Measurements from ENCODE around the gene SH3BP5L. TPM values are rescaled to one million over a fixed set of nuclear protein-coding genes. Genes with fewer than 3 reads are reported as not detected.

SH3BP5L gene
- total and polyA plus RNA-seq, 10 of the 15 experiments (the other 5 are each of a cell fraction or from before 2014, with no cell fraction given) = 1.1 to 22.8 (median 10.9) TPM

DNA sequence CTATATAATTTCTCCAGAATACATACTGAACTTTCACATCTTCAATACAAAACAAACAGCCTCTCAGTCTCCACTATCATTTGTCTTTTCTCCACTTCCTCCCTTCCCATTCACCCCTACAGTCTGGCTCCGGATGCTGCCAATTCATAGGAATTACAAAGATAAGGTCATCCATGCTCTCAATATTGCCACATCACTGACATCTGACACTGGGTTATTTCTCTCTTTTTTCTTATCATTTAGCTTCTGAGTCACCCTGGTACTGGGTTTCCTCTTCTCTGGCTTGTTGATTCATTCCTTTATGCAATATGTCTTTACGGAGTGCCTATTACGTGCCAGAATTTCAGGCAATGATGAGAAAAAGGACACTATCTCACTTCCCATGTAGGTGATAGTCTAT lies 3.1 kb upstream of the SH3BP5L start:
- H3K4me2 ChIP-seq (ENCODE audit: control insufficient read depth, insufficient read depth) = no peak overlapping the region
- in situ Hi-C loops (cut with MboI) (no loop called here), intact Hi-C loops (cut with micrococcal nuclease; ENCODE audit: unreplicated experiment) (no loop called here)
- DNase-seq (ENCODE audit: low read depth, low spot score) (no peak), ATAC-seq (no peak), FAIRE-seq (no peak)
- ChIA-PET POLR2A (interaction anchor here (1.3 to 5.2 kb wide), 3 partner anchors 9 to 77 kb away, joined by 7 to 83 read pairs (median 27); partner anchors contain the start of genes PGBD2, ZNF672 and ZNF692), CTCF (interaction anchor here (1.0 to 5.2 kb wide), 2 partner anchors 9 to 13 kb away, joined by 6 to 79 read pairs; partner anchors contain the start of gene ZNF672), SMC1A (ENCODE audit: uncharacterized antibody, unreplicated experiment) (interaction anchor here (1.6 to 4.8 kb wide), 2 partner anchors 9 kb away, joined by 7 to 48 read pairs; partner anchors contain the start of gene ZNF672), RAD21 (ENCODE audit: unreplicated experiment) (interaction anchor here (1.0 to 4.4 kb wide), 4 partner anchors 9 to 44 kb away, joined by 3 to 46 read pairs (median 4); partner anchors contain the start of gene ZNF672)
- no peaks in the 10 kb centered on the region for H3K27me3 ChIP-seq (replicated peaks in 1 of 2; ENCODE audit: control insufficient read depth in 2 of 2, insufficient read depth in 2 of 2, low read length in 1 of 2)
- H4K20me1 ChIP-seq (ENCODE audit: control insufficient read depth, insufficient read depth) = no peaks in the 10 kb centered on the region
- H2AFZ ChIP-seq (ENCODE audit: control insufficient read depth, low read depth, low read length) = no peak overlapping the region
- peaks cover 0 to 3% of the 10 kb centered on the region in 2 experiments; a peak in 1 of 4 replicates for H3K36me3 ChIP-seq (ENCODE audit: control insufficient read depth in 2 of 2, insufficient read depth in 2 of 2, low read length in 1 of 2)
- no peak overlapping the region for H3K9ac ChIP-seq (ENCODE audit: control insufficient read depth, insufficient read depth, low read length)
- TF ChIP-seq ASH2L (IDR thresholded peaks at IDR 0.05; ENCODE audit: borderline replicate concordance, low read depth) = no peak
- TF ChIP-seq TCF12 (IDR thresholded peaks at IDR 0.05; ENCODE audit: low read depth, low read length) = no peak
- TF ChIP-seq SMAD5 (IDR thresholded peaks at IDR 0.05; ENCODE audit: low read depth) = no peak
- TF ChIP-seq, protein P1, sequence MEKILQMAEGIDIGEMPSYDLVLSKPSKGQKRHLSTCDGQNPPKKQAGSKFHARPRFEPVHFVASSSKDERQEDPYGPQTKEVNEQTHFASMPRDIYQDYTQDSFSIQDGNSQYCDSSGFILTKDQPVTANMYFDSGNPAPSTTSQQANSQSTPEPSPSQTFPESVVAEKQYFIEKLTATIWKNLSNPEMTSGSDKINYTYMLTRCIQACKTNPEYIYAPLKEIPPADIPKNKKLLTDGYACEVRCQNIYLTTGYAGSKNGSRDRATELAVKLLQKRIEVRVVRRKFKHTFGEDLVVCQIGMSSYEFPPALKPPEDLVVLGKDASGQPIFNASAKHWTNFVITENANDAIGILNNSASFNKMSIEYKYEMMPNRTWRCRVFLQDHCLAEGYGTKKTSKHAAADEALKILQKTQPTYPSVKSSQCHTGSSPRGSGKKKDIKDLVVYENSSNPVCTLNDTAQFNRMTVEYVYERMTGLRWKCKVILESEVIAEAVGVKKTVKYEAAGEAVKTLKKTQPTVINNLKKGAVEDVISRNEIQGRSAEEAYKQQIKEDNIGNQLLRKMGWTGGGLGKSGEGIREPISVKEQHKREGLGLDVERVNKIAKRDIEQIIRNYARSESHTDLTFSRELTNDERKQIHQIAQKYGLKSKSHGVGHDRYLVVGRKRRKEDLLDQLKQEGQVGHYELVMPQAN (conservative IDR thresholded peaks at IDR 0.05) = no peak
- no peak for TF ChIP-seq EED (IDR thresholded peaks at IDR 0.05; ENCODE audit: low read depth)
- no peak for TF ChIP-seq EP300 (IDR thresholded peaks at IDR 0.05; ENCODE audit: borderline replicate concordance in 1 of 2, control insufficient read depth in 1 of 2, low read depth in 2 of 2, low read length in 2 of 2)
- TF ChIP-seq MEF2A (IDR thresholded peaks at IDR 0.05; ENCODE audit: insufficient read depth, low read depth, low read length) = no peak
- TF ChIP-seq IKZF1 (conservative IDR thresholded peaks at IDR 0.05) = no peak
- no peak for TF ChIP-seq EGR1 (IDR thresholded peaks at IDR 0.05; ENCODE audit: borderline replicate concordance in 1 of 2, low read depth in 2 of 2, low read length in 2 of 2)
- no peak for TF ChIP-seq NFXL1 (IDR thresholded peaks at IDR 0.05; ENCODE audit: borderline replicate concordance)
- TF ChIP-seq PML (IDR thresholded peaks at IDR 0.05; ENCODE audit: low read length) = no peak
- TF ChIP-seq PAX5 (IDR thresholded peaks at IDR 0.05; ENCODE audit: borderline replicate concordance, low read depth, low read length) = no peak
- TF ChIP-seq IRF4 (IDR thresholded peaks at IDR 0.05; ENCODE audit: low read depth, low read length) = no peak
- no peak for TF ChIP-seq CHD2 (IDR thresholded peaks at IDR 0.05; ENCODE audit: borderline replicate concordance, low read depth, low read length)
- H3K4me1 ChIP-seq (ENCODE audit: control insufficient read depth, insufficient read depth, low read length) = peaks cover 10% of the 10 kb centered on the region
- no peaks in the 10 kb centered on the region for H3K9me3 ChIP-seq (replicated peaks; ENCODE audit: control insufficient read depth, insufficient read depth, low read length)
- no peak overlapping the region for H3K4me3 ChIP-seq
- WGBS (ENCODE audit: insufficient coverage, insufficient replicate concordance, low lambda C conversion rate, missing lambda C conversion rate) = 67% methylated on average over 3 of the region's 3 CpGs
- peaks cover 18% of the 10 kb centered on the region for H3K79me2 ChIP-seq (ENCODE audit: control insufficient read depth, insufficient read depth, low read length)
- no peak overlapping the region for H3K27ac ChIP-seq (ENCODE audit: control insufficient read depth, insufficient read depth)
- no TSS peak for BruUV-seq (replicated peaks)
